Suppressor macrophage treated with lipopolysaccharide for 1 hour (primary cell): ENCODE measurements around the gene MAPK8IP3.
A peak's percentile ranks its signal among the peaks of the same experiment; 100 is the strongest.

ENCODE experiments used
- DNase-seq, 3 donors: peaks; one replicate each; pipeline ENCODE4 v3.0.0-alpha.2; 2020 to 2022

Gene MAPK8IP3

GRCh38 chr16:1774448-1774780 lies 68.4 kb downstream of the MAPK8IP3 start:
- DNase-seq: no peak

GRCh38 chr16:1775006-1775845 lies 69.2 kb downstream of the MAPK8IP3 start:
- no peak for DNase-seq

GRCh38 chr16:1775846-1776671 lies 70.1 kb downstream of the MAPK8IP3 start:
- DNase-seq: no peak

GRCh38 chr16:1776672-1776955 lies 70.6 kb downstream of the MAPK8IP3 start:
- DNase-seq: no peak

- no peak for DNase-seq
These were observed 71.0 kb downstream of the MAPK8IP3 start for GRCh38 chr16:1776991-1777374.

- DNase-seq: no peak
These were observed 71.6 kb downstream of the MAPK8IP3 start for GRCh38 chr16:1777375-1778199.

GRCh38 chr16:1778200-1779179 lies 72.5 kb downstream of the MAPK8IP3 start:
- no peak for DNase-seq

GRCh38 chr16:1779234-1779701 lies 73.3 kb downstream of the MAPK8IP3 start:
- no peak for DNase-seq

GRCh38 chr16:1779741-1780676 lies 74.0 kb downstream of the MAPK8IP3 start:
- no peak for DNase-seq

- DNase-seq: no peak
These were observed 74.7 kb downstream of the MAPK8IP3 start for GRCh38 chr16:1780677-1781072.

- no peak for DNase-seq
These were observed 75.3 kb downstream of the MAPK8IP3 start for GRCh38 chr16:1781254-1781653.

GRCh38 chr16:1781758-1782407 lies 75.9 kb downstream of the MAPK8IP3 start:
- peak in 2 of 3 donors; percentile 32 to 62 for DNase-seq

- DNase-seq: peak; percentile 99 to 100 (median 100)
These were observed 76.6 kb downstream of the MAPK8IP3 start, which contains the start of the genes NUBP2 and SPSB3 for GRCh38 chr16:1782408-1783264. Gene NUBP2, plus strand, starts transcription at chr16:1782960. Its CDS starts 61 bp downstream, at chr16:1783021. Gene SPSB3, minus strand, starts transcription at chr16:1782571. Its CDS starts 1,088 bp downstream, at chr16:1781483.

GRCh38 chr16:1784977-1785845 lies 79.2 kb downstream of the MAPK8IP3 start:
- no peak for DNase-seq

- no peak for DNase-seq
These were observed 79.8 kb downstream of the MAPK8IP3 start for GRCh38 chr16:1785846-1786170.

GRCh38 chr16:1786242-1787055 lies 80.5 kb downstream of the MAPK8IP3 start:
- no peak for DNase-seq

GRCh38 chr16:1787056-1787321 lies 81.0 kb downstream of the MAPK8IP3 start:
- no peak for DNase-seq
